GM18861 (cell line): Measurements from ENCODE around the gene LCE1D.

Experiments used
- ATAC-seq: cut with Tn5 transposase; IDR thresholded peaks from one replicate; pipeline ENCODE4 v1.9.1; 2021; ENCODE audit not compliant: unreplicated experiment

The LCE1D gene

GRCh38 chr1:152796421-152796820 is at the start of gene LCE1D:
LCE1D (plus strand) TSS chr1:152796721; CDS start chr1:152797795, 1,074 bp downstream.
- no peak for ATAC-seq

- no peak for ATAC-seq
These were observed 48.7 kb upstream of the LCE1D start for GRCh38 chr1:152747831-152748230.

GRCh38 chr1:152752225-152752624 is 44.3 kb upstream of the LCE1D start:
- ATAC-seq = no peak

GRCh38 chr1:152753586-152753985 is 42.9 kb upstream of the LCE1D start:
- no peak for ATAC-seq

- ATAC-seq = no peak
These were observed 39.6 kb upstream of the LCE1D start for GRCh38 chr1:152756872-152757271.

GRCh38 chr1:152757747-152758146 is 38.8 kb upstream of the LCE1D start, which contains the start of gene KPRP:
KPRP (plus strand) TSS chr1:152758025; CDS start chr1:152759589, 1,564 bp downstream.
- ATAC-seq = no peak

GRCh38 chr1:152758636-152759035 is 37.9 kb upstream of the LCE1D start:
- ATAC-seq = no peak

GRCh38 chr1:152759453-152760173 is 36.9 kb upstream of the LCE1D start:
- no peak for ATAC-seq

GRCh38 chr1:152760551-152761190 is 35.9 kb upstream of the LCE1D start:
- no peak for ATAC-seq

- ATAC-seq = no peak
These were observed 34.8 kb upstream of the LCE1D start for GRCh38 chr1:152761609-152762213.

- ATAC-seq = no peak
These were observed 27.5 kb upstream of the LCE1D start for GRCh38 chr1:152768847-152769533.

- ATAC-seq = no peak
These were observed 26.1 kb upstream of the LCE1D start for GRCh38 chr1:152770411-152770810.

- no peak for ATAC-seq
These were observed 21.6 kb upstream of the LCE1D start, which contains the start of gene LCE1F for GRCh38 chr1:152774875-152775274. LCE1F (plus strand) TSS chr1:152775140; CDS start chr1:152776372, 1,232 bp downstream.

GRCh38 chr1:152776361-152776760 is 20.2 kb upstream of the LCE1D start:
- no peak for ATAC-seq

- ATAC-seq = no peak
These were observed 18.9 kb upstream of the LCE1D start for GRCh38 chr1:152777510-152778137.

- ATAC-seq = no peak
These were observed 13.4 kb upstream of the LCE1D start for GRCh38 chr1:152783095-152783494.

GRCh38 chr1:152786077-152786476 is 10.4 kb upstream of the LCE1D start, which contains the start of gene LCE1E:
LCE1E (plus strand) TSS chr1:152786257; CDS start chr1:152787300, 1,043 bp downstream.
- ATAC-seq = no peak

GRCh38 chr1:152795686-152796085 is 835 bp upstream of the LCE1D start:
- ATAC-seq = no peak

GRCh38 chr1:152801333-152801732 is 4.8 kb downstream of the LCE1D start:
- ATAC-seq = no peak

- no peak for ATAC-seq
These were observed 10.1 kb downstream of the LCE1D start, which contains the start of gene LCE1C for GRCh38 chr1:152806576-152806975. LCE1C (minus strand) TSS chr1:152806651; CDS start chr1:152805478, 1,173 bp downstream.

- no peak for ATAC-seq
These were observed 14.5 kb downstream of the LCE1D start for GRCh38 chr1:152811050-152811449.
